CD14-positive monocyte (primary cell): ENCODE results near the gene SH3RF3. TPM values are rescaled to one million over a fixed set of nuclear protein-coding genes. Genes with fewer than 3 reads are reported as not detected.

Experiments used
- DNase-seq, 3 donors: peaks; one replicate each; pipeline ENCODE4 v3.0.0-alpha.2; 2011 to 2022
- H2AFZ ChIP-seq: 2 replicates; pipeline ENCODE4 v1.6.0; 2012; ENCODE audit warnings: mild to moderate bottlenecking, low read depth, low read length, inconsistent platforms; ENCODE audit not compliant: insufficient read depth, poor library complexity, severe bottlenecking
- H3K27ac ChIP-seq, 2 donors: 1 replicate in 1 of 2; 2 replicates in 1 of 2; pipeline ENCODE4 v1.5.1; 2012 to 2013; ENCODE audit warnings: low read length in 2 of 2, control low read depth in 1 of 2, inconsistent platforms in 1 of 2, low read depth in 1 of 2, mild to moderate bottlenecking in 1 of 2
- H3K27me3 ChIP-seq, 2 donors: one replicate each; pipeline versions ENCODE4 v1.6.0 to v1.6.1; 2011 to 2013; ENCODE audit warnings: low read length in 2 of 2; ENCODE audit not compliant: control insufficient read depth in 2 of 2, insufficient read depth in 2 of 2
- H3K36me3 ChIP-seq, 2 donors: replicated peaks in 1 of 2; 1 replicate in 1 of 2; 2 replicates in 1 of 2; pipeline versions ENCODE4 v1.5.1 to v1.6.1; 2012 to 2013; ENCODE audit warnings: low read length in 2 of 2, control low read depth in 1 of 2, inconsistent platforms in 1 of 2, mild to moderate bottlenecking in 1 of 2; ENCODE audit not compliant: insufficient read depth in 2 of 2, control insufficient read depth in 1 of 2
- H3K4me1 ChIP-seq, 2 donors: 1 replicate in 1 of 2; 2 replicates in 1 of 2; pipeline versions ENCODE4 v1.5.1 to v1.6.1; 2012 to 2013; ENCODE audit warnings: low read length in 2 of 2, control low read depth in 1 of 2, inconsistent platforms in 1 of 2, mild to moderate bottlenecking in 1 of 2, moderate library complexity in 1 of 2; ENCODE audit not compliant: insufficient read depth in 2 of 2, control insufficient read depth in 1 of 2
- H3K4me2 ChIP-seq: replicated peaks from 2 replicates; pipeline ENCODE3; 2012; ENCODE audit warnings: low read length, moderate library complexity, mild to moderate bottlenecking; ENCODE audit not compliant: poor library complexity, severe bottlenecking; ENCODE audit errors: extremely low read depth
- H3K4me3 ChIP-seq, 3 experiments: fragments of 200-600 bp in 1 of 3; sonication (generic) in 1 of 3; replicated peaks in 1 of 3; 1 replicate in 2 of 3; 2 replicates in 1 of 3; pipeline ENCODE4 v1.5.1; 2011 to 2013; ENCODE audit warnings: low read length in 3 of 3, mild to moderate bottlenecking in 3 of 3, control low read depth in 2 of 3, low read depth in 2 of 3, inconsistent platforms in 1 of 3, moderate library complexity in 1 of 3
- H3K79me2 ChIP-seq: 2 replicates; pipeline ENCODE4 v1.6.0; 2012; ENCODE audit warnings: mild to moderate bottlenecking, control low read depth, inconsistent platforms, low read length, moderate library complexity; ENCODE audit not compliant: insufficient read depth
- H3K9ac ChIP-seq: 2 replicates; pipeline ENCODE4 v1.6.0; 2017; ENCODE audit warnings: low read length, mild to moderate bottlenecking; ENCODE audit not compliant: insufficient read depth, poor library complexity, severe bottlenecking
- H3K9me3 ChIP-seq, 2 donors: replicated peaks in 1 of 2; 1 replicate in 1 of 2; 2 replicates in 1 of 2; pipeline versions ENCODE4 v1.5.1 to v1.6.1; 2012 to 2013; ENCODE audit warnings: low read length in 2 of 2, control low read depth in 1 of 2; ENCODE audit not compliant: control insufficient read depth in 1 of 2, insufficient read depth in 1 of 2
- H4K20me1 ChIP-seq: 2 replicates; pipeline ENCODE4 v1.6.0; 2012; ENCODE audit warnings: mild to moderate bottlenecking, low read length, control low read depth, moderate library complexity; ENCODE audit not compliant: insufficient read depth
- H3K27ac Mint-ChIP-seq, 7 donors: one replicate each; pipeline ENCODE4 v1.8.0; 2020; ENCODE audit warnings: mild to moderate bottlenecking in 7 of 7, mixed read lengths in 7 of 7, moderate library complexity in 6 of 7, inconsistent platforms in 2 of 7
- H3K27me3 Mint-ChIP-seq, 3 donors: one replicate each; pipeline ENCODE4 v1.8.0; 2021 to 2022; ENCODE audit warnings: low read depth in 3 of 3, mild to moderate bottlenecking in 3 of 3, mixed read lengths in 3 of 3, moderate library complexity in 3 of 3, inconsistent platforms in 1 of 3
- H3K36me3 Mint-ChIP-seq, 2 donors: one replicate each; pipeline ENCODE4 v1.8.0; 2020; ENCODE audit warnings: mixed read lengths in 2 of 2, inconsistent platforms in 1 of 2, mild to moderate bottlenecking in 1 of 2
- H3K4me1 Mint-ChIP-seq: one replicate; pipeline ENCODE4 v1.8.0; 2020; ENCODE audit warnings: mild to moderate bottlenecking, mixed read lengths
- H3K4me3 Mint-ChIP-seq, 2 donors: one replicate each; pipeline ENCODE4 v1.8.0; 2020; ENCODE audit warnings: mild to moderate bottlenecking in 2 of 2, mixed read lengths in 2 of 2, moderate library complexity in 1 of 2
- H3K9me3 Mint-ChIP-seq, 7 donors: one replicate each; pipeline ENCODE4 v1.8.0; 2020 to 2022; ENCODE audit warnings: mixed read lengths in 7 of 7, mild to moderate bottlenecking in 6 of 7, moderate library complexity in 6 of 7, inconsistent platforms in 2 of 7
- WGBS: methylation state at CpG from one replicate; pipeline ENCODE4 v1.1.5; 2013; ENCODE audit warnings: missing lambda C conversion rate; ENCODE audit not compliant: insufficient coverage; 5-methylcytosine and 5-hydroxymethylcytosine counted together
- intact Hi-C, 2 donors: fragments of 100-400 bp; cut with micrococcal nuclease; formaldehyde crosslinking; loops; one replicate each; pipeline versions ENCODE4 v1.15.0 to v1.15.1; 2023
- polyA plus RNA-seq, 3 donors: library from polyadenylated mRNA; depleted of rRNA in 1 of 3; unstranded in 2 of 3; stranded (reverse) in 1 of 3; fragments of 300-500 nt in 2 of 3; fragments of >200 nt in 1 of 3; fragmentation: Illumina TruSeq in 2 of 3; gene quantifications; 1 replicate in 2 of 3; 2 replicates in 1 of 3; pipeline ENCODE4 v1.2.3, GENCODE V29; 2012 to 2021
- small RNA-seq: library from RNA; depleted of rRNA; stranded (forward); fragments of <200 nt; gene quantifications from one replicate; pipeline ENCODE3, GENCODE V24; 2012; ENCODE audit warnings: low read depth; ENCODE audit not compliant: insufficient read length
- TF ChIP-seq, protein P1 (sequence below): fragments of 200-600 bp; IDR thresholded peaks from one replicate; pipeline ENCODE4 v1.8.0; 2022; ENCODE audit warnings: antibody characterized with exemption, mild to moderate bottlenecking

The SH3RF3 gene
- polyA plus RNA-seq, 3 donors = 0.25 to 0.75 (median 0.34) TPM

DNA sequence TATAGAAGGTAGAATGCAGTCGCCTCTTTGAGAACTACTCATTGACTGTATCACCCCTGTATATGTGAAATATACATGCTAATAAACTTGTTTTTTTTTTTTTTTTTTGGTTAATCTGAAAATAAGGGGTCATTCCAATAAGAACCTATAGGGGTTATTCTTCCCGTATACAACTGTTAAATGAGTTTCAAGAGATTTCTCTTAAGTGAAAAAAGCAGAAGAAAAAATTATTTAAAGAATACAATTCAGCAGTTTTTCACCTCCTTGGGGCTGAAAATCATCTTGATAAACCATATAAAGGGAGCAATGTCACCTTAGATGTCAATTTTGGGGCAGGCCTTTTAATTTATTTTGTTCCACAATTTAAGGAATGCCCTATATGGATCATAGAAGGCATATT lies 418.3 kb downstream of the SH3RF3 start:
- Histone ChIP-seq H3K27me3 (peaks cover 0 to 3% of the 10 kb centered on the region in 2 donors), H2AFZ (no peak overlapping the region), H3K4me2 (no peak overlapping the region), H3K27ac (no peak overlapping the region), H3K79me2 (no peaks in the 10 kb centered on the region), H3K4me3 (no peak overlapping the region), H3K9me3 (no peaks in the 10 kb centered on the region), H3K36me3 (no peaks in the 10 kb centered on the region), H4K20me1 (no peaks in the 10 kb centered on the region), H3K4me1 (no peaks in the 10 kb centered on the region), H3K9ac (no peak overlapping the region)
- Mint-ChIP-seq H3K4me3 (no peak overlapping the region), H3K27me3 (peaks cover 1 to 8% (median 6%) of the 10 kb centered on the region in 3 donors), H3K4me1 (no peaks in the 10 kb centered on the region), H3K27ac (no peak overlapping the region), H3K36me3 (peaks cover 0 to 4% of the 10 kb centered on the region in 2 donors), H3K9me3 (no peaks in the 10 kb centered on the region)
- no CpG with 5 or more reads among the region's 2 CpGs for WGBS
- TF ChIP-seq, protein P1, sequence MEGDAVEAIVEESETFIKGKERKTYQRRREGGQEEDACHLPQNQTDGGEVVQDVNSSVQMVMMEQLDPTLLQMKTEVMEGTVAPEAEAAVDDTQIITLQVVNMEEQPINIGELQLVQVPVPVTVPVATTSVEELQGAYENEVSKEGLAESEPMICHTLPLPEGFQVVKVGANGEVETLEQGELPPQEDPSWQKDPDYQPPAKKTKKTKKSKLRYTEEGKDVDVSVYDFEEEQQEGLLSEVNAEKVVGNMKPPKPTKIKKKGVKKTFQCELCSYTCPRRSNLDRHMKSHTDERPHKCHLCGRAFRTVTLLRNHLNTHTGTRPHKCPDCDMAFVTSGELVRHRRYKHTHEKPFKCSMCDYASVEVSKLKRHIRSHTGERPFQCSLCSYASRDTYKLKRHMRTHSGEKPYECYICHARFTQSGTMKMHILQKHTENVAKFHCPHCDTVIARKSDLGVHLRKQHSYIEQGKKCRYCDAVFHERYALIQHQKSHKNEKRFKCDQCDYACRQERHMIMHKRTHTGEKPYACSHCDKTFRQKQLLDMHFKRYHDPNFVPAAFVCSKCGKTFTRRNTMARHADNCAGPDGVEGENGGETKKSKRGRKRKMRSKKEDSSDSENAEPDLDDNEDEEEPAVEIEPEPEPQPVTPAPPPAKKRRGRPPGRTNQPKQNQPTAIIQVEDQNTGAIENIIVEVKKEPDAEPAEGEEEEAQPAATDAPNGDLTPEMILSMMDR = no peak
- DNase-seq = no peak
- intact Hi-C loops = loop anchor here in 1 of 2 donors (2.0 to 5.0 kb wide), 2 partner anchors 115 to 166 kb away; no protein-coding TSS in a partner anchor

DNA sequence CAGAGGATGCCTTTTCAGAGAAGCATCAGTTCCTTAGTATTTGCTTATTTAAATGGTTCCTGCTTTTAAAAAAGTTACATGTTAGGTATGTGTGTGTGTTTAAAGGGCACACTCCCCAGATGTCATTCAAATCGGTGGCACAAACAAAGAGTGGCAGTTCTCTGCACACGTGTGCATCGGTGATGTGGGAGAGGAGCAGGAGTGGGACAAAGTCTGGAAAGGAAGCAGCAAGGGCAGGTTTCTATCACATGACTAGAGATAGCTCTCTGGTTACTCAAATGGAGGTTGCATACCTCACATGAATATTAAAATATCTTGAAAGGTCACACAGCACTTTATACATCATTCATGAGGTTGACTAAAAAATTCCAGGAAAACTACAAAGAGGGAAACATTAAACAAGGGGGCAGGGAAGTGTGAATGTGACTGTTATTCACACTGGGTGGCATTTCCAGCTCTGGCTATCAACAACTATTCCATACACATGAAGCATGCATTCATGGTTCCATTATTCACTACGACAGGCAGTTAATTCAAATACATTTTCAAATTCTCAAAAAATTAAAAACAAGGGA lies 420.1 kb downstream of the SH3RF3 start:
- 87% methylated on average over 2 of the region's 4 CpGs for WGBS
- Histone ChIP-seq H3K36me3 (no peaks in the 10 kb centered on the region), H3K27ac (no peak overlapping the region), H3K4me1 (no peaks in the 10 kb centered on the region), H3K9ac (no peak overlapping the region), H3K4me3 (no peak overlapping the region), H3K9me3 (no peaks in the 10 kb centered on the region), H3K4me2 (no peak overlapping the region), H2AFZ (no peak overlapping the region), H3K27me3 (peaks cover 0 to 3% of the 10 kb centered on the region in 2 donors), H3K79me2 (no peaks in the 10 kb centered on the region), H4K20me1 (no peaks in the 10 kb centered on the region)
- Mint-ChIP-seq H3K4me3 (no peak overlapping the region), H3K27me3 (peaks cover 1 to 8% (median 4%) of the 10 kb centered on the region in 3 donors), H3K4me1 (no peaks in the 10 kb centered on the region), H3K27ac (no peak overlapping the region), H3K9me3 (no peaks in the 10 kb centered on the region), H3K36me3 (peaks cover 0 to 4% of the 10 kb centered on the region in 2 donors)
- DNase-seq = no peak
- TF ChIP-seq, protein P1 = no peak
- intact Hi-C loops = loop anchor here in 1 of 2 donors (5.0 kb wide), 1 partner anchor 113 kb away; no protein-coding TSS in a partner anchor

Small RNA genes within 50 kb of the gene (small RNA-seq; reads per million reads assigned to genes)
- gene MIR4265 = not detected
- gene MIR4266 = not detected
- not detected for gene RF00017
- not detected for gene SNRPGP9

Other genes with a start within 250 kb of the SH3RF3 start
- gene EDAR, start 140.0 kb upstream of the SH3RF3 start, polyA plus RNA-seq = not detected